ENCODE results near the gene C16orf90.
"Not testable (repeated sequence)": the region's sequence is repeated elsewhere in the genome, so short reads cannot be mapped to it uniquely, and the experiment has no call there.

Gene C16orf90

DNA sequence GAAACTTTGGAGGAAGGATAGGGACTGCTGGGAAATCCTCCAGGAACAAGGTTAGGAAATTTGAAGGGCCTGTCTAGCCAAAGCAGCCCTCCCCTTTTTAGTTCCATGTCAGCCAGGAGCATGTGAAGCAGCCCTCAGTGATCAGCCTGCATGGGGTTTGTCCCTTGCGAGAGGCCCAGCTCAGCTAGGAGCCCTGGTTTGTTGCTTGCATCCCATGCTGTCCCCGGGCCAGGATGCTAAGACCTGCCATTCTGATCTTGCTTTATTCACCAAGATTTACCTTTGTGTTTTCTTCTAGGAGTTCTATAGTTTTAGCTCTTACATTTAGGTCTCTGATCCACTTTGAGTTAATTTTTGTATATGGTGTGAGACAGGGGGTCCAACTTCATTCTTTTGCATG, 33.1 kb upstream of the C16orf90 start:
- 94 to 100% methylated on average over 2 of the region's 2 CpGs for WGBS, 2 experiments
- no peaks in the 10 kb centered on the region for H3K4me1 ChIP-seq (ENCODE audit: control insufficient read depth, insufficient read depth, low read length)
- H3K4me3 ChIP-seq (ENCODE audit: insufficient read depth, low read depth, low read length) = no peak overlapping the region
- no peaks in the 10 kb centered on the region for H3K27me3 ChIP-seq (ENCODE audit: control insufficient read depth, insufficient read depth, low read length, poor library complexity, severe bottlenecking)
- no peak overlapping the region for H3K27ac ChIP-seq (ENCODE audit: insufficient read depth, low read depth, low read length, poor library complexity, severe bottlenecking)
- H3K36me3 ChIP-seq (ENCODE audit: control insufficient read depth, insufficient read depth, low read length) = peaks cover 42% of the 10 kb centered on the region
- H3K9me3 ChIP-seq (ENCODE audit: control insufficient read depth, low read length) = no peaks in the 10 kb centered on the region

DNA sequence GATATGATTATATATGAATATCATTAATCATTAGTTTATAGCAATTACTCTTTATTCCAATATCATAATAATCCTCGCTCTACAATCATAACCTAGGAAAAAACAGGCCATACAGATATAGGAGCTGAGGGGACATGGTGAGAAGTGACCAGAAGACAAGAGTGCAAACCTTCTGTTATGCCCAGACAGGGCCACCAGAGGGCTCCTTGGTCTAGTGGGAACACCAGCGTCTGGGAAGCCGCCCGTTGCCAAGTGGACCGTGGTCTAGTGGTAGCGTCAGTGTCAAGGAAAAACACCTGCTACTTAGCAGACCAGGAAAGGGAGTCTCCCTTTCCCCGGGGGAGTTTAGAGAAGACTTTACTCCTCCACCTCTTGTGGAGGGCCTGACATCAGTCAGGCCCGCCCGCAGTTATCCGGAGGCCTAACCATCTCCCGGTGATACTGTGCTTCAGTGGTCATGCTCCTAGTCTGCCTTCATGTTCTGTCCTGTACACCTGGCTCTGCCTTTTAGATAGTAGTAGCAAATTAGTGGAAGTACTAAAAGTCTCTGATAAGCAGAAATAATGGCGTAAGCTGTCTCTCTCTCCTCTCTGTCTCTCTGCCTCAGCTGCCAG, 32.0 kb upstream of the C16orf90 start:
- not testable (repeated sequence) for H3K4me1 ChIP-seq (ENCODE audit: control insufficient read depth, insufficient read depth, low read length); H3K27ac ChIP-seq (ENCODE audit: insufficient read depth, low read depth, low read length, poor library complexity, severe bottlenecking); H3K9me3 ChIP-seq (ENCODE audit: control insufficient read depth, low read length); H3K27me3 ChIP-seq (ENCODE audit: control insufficient read depth, insufficient read depth, low read length, poor library complexity, severe bottlenecking); H3K4me3 ChIP-seq (ENCODE audit: insufficient read depth, low read depth, low read length)
- 81 to 87% methylated on average over 11 to 12 of the region's 12 CpGs for WGBS, 2 experiments
- H3K36me3 ChIP-seq (ENCODE audit: control insufficient read depth, insufficient read depth, low read length) = peaks cover 43% of the 10 kb centered on the region

DNA sequence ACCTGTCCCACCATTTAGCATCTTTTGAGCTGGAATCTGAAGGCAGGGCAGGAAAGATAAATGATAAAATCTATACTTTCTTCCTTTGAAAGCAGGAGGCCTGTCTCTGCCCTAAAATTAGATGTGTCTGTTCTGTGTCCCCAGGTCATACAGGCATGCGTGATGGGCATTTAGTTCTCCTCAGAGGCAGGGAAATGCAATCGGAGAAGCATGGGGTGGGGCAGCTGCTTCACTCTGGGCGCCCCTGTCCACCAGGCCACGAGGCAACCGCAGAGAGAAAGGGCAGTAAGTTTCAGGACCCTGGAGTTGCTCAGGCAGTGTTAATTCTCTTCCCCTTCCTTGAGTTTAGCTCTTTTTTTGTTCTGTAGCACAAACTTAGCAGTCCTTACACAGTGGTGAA, 30.7 kb upstream of the C16orf90 start:
- 94 to 95% methylated on average over 5 of the region's 5 CpGs for WGBS, 2 experiments

DNA sequence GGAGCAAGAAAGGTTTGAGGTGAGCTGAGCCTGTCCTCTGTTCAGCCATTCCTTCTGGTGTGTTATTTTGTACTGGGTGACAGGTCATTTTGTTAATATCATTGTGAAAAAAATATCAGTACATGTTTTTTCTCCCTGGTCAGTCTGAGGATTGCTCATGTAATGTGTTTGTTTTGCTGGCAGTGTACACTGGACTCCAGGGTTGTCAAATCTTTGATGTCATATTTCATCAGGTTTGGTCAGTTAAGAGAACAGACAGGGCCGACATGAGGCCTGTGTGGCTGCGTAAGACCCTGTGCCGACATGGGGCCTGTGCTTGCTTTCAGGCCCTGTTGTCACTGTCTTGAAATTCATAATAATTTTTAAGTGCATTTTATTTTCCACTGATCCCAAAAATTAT, 28.0 kb upstream of the C16orf90 start:
- no peaks in the 10 kb centered on the region for H3K27me3 ChIP-seq (ENCODE audit: control insufficient read depth, insufficient read depth, low read length, poor library complexity, severe bottlenecking)
- no peak overlapping the region for H3K27ac ChIP-seq (ENCODE audit: insufficient read depth, low read depth, low read length, poor library complexity, severe bottlenecking)
- H3K4me1 ChIP-seq (ENCODE audit: control insufficient read depth, insufficient read depth, low read length) = no peaks in the 10 kb centered on the region
- no peak overlapping the region for H3K4me3 ChIP-seq (ENCODE audit: insufficient read depth, low read depth, low read length)
- peaks cover 33% of the 10 kb centered on the region for H3K36me3 ChIP-seq (ENCODE audit: control insufficient read depth, insufficient read depth, low read length)
- no peaks in the 10 kb centered on the region for H3K9me3 ChIP-seq (ENCODE audit: control insufficient read depth, low read length)
- WGBS, 2 experiments = 98 to 100% methylated on average over 3 of the region's 3 CpGs

More for the DNA sequence above, 30.7 kb upstream of the C16orf90 start:
- H3K36me3 ChIP-seq (ENCODE audit: control insufficient read depth, insufficient read depth, low read length) = peaks cover 41% of the 10 kb centered on the region
- H3K27me3 ChIP-seq (ENCODE audit: control insufficient read depth, insufficient read depth, low read length, poor library complexity, severe bottlenecking) = no peaks in the 10 kb centered on the region
- H3K9me3 ChIP-seq (ENCODE audit: control insufficient read depth, low read length) = no peaks in the 10 kb centered on the region
- H3K4me3 ChIP-seq (ENCODE audit: insufficient read depth, low read depth, low read length) = no peak overlapping the region
- H3K27ac ChIP-seq (ENCODE audit: insufficient read depth, low read depth, low read length, poor library complexity, severe bottlenecking) = no peak overlapping the region
- no peaks in the 10 kb centered on the region for H3K4me1 ChIP-seq (ENCODE audit: control insufficient read depth, insufficient read depth, low read length)

DNA sequence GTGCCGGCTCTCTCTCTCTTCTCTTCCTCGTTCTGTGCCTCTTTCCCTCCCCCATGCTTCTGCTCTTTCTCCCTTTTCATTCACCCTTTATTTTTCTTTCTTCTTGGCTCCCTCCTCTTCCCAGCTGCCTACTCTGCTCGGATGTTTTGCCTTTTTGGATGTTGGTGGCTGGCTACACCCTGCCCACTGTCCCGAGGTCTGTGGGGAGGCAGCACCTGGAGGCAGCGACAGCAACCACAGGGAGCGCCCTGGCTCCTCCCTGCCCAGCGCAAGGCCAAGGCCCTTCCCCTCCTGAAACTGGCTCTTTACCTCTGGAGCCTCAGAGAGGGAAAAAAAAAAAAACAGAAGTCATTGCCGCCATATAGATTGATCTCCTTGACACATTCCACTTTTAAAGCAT, 25.6 kb upstream of the C16orf90 start:
- WGBS, 2 experiments = 71 to 73% methylated on average over 7 of the region's 8 CpGs
- H3K4me3 ChIP-seq (ENCODE audit: insufficient read depth, low read depth, low read length) = no peak overlapping the region
- H3K27me3 ChIP-seq (ENCODE audit: control insufficient read depth, insufficient read depth, low read length, poor library complexity, severe bottlenecking) = no peaks in the 10 kb centered on the region
- H3K4me1 ChIP-seq (ENCODE audit: control insufficient read depth, insufficient read depth, low read length) = no peaks in the 10 kb centered on the region
- H3K9me3 ChIP-seq (ENCODE audit: control insufficient read depth, low read length) = no peaks in the 10 kb centered on the region
- peaks cover 25% of the 10 kb centered on the region for H3K36me3 ChIP-seq (ENCODE audit: control insufficient read depth, insufficient read depth, low read length)
- no peak overlapping the region for H3K27ac ChIP-seq (ENCODE audit: insufficient read depth, low read depth, low read length, poor library complexity, severe bottlenecking)

DNA sequence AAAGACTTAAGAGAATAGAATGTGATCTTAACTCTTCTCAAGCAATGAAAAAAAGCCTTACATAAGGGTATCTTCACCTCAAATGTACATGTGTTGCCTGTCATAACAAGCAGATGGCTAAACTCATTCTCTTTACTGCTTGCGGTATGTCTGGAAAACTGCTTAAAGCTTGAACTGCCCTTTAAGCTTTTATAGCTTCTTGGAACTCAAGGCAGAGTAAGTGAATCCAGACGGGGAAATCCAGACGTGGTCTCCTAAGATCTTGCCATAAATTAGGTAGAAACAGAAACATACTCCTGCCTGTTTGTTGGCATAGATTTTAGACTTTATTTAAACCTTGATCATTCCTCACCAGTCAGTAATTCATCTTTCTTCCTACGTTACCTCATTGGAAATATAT, 25.1 kb upstream of the C16orf90 start:
- H3K4me3 ChIP-seq (ENCODE audit: insufficient read depth, low read depth, low read length) = no peak overlapping the region
- no peaks in the 10 kb centered on the region for H3K4me1 ChIP-seq (ENCODE audit: control insufficient read depth, insufficient read depth, low read length)
- no peaks in the 10 kb centered on the region for H3K27me3 ChIP-seq (ENCODE audit: control insufficient read depth, insufficient read depth, low read length, poor library complexity, severe bottlenecking)
- no peak overlapping the region for H3K27ac ChIP-seq (ENCODE audit: insufficient read depth, low read depth, low read length, poor library complexity, severe bottlenecking)
- H3K36me3 ChIP-seq (ENCODE audit: control insufficient read depth, insufficient read depth, low read length) = peaks cover 26% of the 10 kb centered on the region
- H3K9me3 ChIP-seq (ENCODE audit: control insufficient read depth, low read length) = no peaks in the 10 kb centered on the region
- 92 to 97% methylated on average over 4 of the region's 4 CpGs for WGBS, 2 experiments

DNA sequence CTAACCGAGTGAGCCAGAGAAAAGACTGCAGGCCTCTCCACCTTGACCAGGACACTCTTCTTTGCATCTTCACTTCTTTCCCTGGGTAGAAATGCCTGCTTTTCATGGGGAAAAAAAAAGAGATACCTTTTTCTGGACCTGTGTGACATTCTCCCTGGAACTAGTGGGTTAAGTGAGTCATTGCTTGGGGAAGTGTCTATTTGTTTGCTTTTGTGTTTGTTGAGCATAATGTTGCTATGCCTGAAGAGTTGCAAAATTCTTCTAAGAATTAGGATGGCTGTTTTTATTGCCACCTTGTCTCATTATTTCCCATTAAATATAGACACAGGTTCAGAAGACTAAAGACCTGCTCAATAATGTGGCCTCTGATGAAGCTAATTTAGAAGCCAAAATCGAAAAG, 24.3 kb upstream of the C16orf90 start:
- H3K36me3 ChIP-seq (ENCODE audit: control insufficient read depth, insufficient read depth, low read length) = peaks cover 26% of the 10 kb centered on the region
- H3K27ac ChIP-seq (ENCODE audit: insufficient read depth, low read depth, low read length, poor library complexity, severe bottlenecking) = no peak overlapping the region

DNA sequence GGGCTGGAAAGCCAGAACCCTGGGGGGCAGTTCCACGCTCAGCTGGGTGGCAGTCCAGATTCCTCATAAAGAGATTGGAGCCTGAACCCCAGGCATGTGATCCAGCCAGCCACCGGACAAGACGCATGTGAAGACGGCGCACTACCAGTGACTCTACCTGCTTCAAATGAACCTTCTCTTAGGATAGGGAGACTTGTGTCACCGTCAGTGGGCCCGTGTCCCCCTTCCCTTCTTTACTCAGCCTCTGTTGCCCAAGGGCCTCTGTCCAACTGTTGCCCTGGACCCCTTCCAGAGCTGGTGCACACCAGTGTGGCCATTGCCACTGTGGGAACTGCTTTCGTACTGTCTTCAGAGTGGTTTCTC, 23.7 kb upstream of the C16orf90 start:
- Histone ChIP-seq H3K36me3 (ENCODE audit: control insufficient read depth, insufficient read depth, low read length) (peaks cover 25% of the 10 kb centered on the region), H3K9me3 (ENCODE audit: control insufficient read depth, low read length) (no peaks in the 10 kb centered on the region), H3K27ac (ENCODE audit: insufficient read depth, low read depth, low read length, poor library complexity, severe bottlenecking) (no peak overlapping the region), H3K27me3 (ENCODE audit: control insufficient read depth, insufficient read depth, low read length, poor library complexity, severe bottlenecking) (no peaks in the 10 kb centered on the region), H3K4me1 (ENCODE audit: control insufficient read depth, insufficient read depth, low read length) (no peaks in the 10 kb centered on the region), H3K4me3 (ENCODE audit: insufficient read depth, low read depth, low read length) (no peak overlapping the region)
- WGBS, 2 experiments = 95% methylated on average over 8 of the region's 8 CpGs

More for the DNA sequence above, 24.3 kb upstream of the C16orf90 start:
- Histone ChIP-seq H3K4me3 (ENCODE audit: insufficient read depth, low read depth, low read length) (no peak overlapping the region), H3K4me1 (ENCODE audit: control insufficient read depth, insufficient read depth, low read length) (no peaks in the 10 kb centered on the region), H3K27me3 (ENCODE audit: control insufficient read depth, insufficient read depth, low read length, poor library complexity, severe bottlenecking) (no peaks in the 10 kb centered on the region), H3K9me3 (ENCODE audit: control insufficient read depth, low read length) (no peaks in the 10 kb centered on the region)
- 93 to 96% methylated on average over 2 of the region's 2 CpGs for WGBS, 2 experiments

DNA sequence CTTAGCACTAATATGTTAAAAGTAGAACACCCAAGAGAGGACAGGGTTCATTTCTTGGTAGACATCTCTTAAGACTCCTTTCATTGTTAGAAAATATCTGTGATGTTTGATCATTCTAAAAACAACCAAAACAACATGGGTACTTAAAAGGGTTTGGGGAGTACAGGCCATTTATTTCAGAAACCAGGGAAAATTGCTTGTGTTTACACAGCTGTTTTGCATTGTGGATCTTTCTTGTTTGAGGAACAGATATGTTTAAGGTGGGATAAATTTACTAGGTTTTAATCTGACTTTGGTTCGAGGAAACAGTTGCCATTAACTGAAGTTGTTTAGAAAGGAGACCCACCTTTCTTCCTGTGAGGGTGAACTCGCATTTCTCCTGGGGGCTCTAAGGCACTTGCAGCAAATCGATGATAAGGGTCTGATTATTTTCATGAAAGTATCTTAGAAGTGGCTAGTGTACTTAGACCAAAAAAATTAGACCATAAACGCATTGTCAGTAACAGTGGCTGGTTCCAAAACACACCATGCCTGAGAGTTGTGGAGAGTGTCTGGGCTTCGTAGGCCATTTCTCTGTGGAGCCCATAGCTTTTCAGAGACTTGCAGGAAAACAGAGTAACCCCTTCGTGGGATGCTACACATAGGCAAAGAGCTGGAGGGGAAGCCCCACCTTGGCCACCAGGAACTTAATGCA, 23.1 kb upstream of the C16orf90 start:
- Histone ChIP-seq H3K27ac (ENCODE audit: insufficient read depth, low read depth, low read length, poor library complexity, severe bottlenecking) (no peak overlapping the region), H3K4me1 (ENCODE audit: control insufficient read depth, insufficient read depth, low read length) (no peaks in the 10 kb centered on the region), H3K9me3 (ENCODE audit: control insufficient read depth, low read length) (no peaks in the 10 kb centered on the region), H3K27me3 (ENCODE audit: control insufficient read depth, insufficient read depth, low read length, poor library complexity, severe bottlenecking) (no peaks in the 10 kb centered on the region), H3K36me3 (ENCODE audit: control insufficient read depth, insufficient read depth, low read length) (peaks cover 19% of the 10 kb centered on the region), H3K4me3 (ENCODE audit: insufficient read depth, low read depth, low read length) (no peak overlapping the region)
- whole genome bisulfite sequencing, 2 experiments = 96% methylated on average over 6 of the region's 6 CpGs

DNA sequence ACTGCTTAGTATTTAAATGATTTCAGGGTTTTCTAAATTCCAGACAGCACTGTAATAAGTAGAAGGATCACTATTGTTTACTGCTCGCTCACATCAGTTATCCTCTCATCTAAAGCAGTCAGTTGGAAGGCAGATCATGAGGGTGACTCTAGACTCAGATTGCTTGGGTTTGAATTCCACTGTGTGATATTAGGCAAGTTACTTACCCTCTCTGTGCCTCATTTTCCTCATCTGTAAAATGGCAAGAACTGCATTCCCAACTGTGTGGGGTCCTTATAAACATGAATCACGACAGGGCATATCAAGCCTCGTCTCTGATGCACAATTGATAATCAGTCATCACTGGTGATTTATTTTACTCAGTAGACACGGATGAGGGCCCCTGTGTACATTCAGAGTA, 20.6 kb upstream of the C16orf90 start:
- Histone ChIP-seq H3K27me3 (ENCODE audit: control insufficient read depth, insufficient read depth, low read length, poor library complexity, severe bottlenecking) (no peaks in the 10 kb centered on the region), H3K4me1 (ENCODE audit: control insufficient read depth, insufficient read depth, low read length) (no peaks in the 10 kb centered on the region), H3K4me3 (ENCODE audit: insufficient read depth, low read depth, low read length) (no peak overlapping the region), H3K36me3 (ENCODE audit: control insufficient read depth, insufficient read depth, low read length) (peaks cover 26% of the 10 kb centered on the region), H3K9me3 (ENCODE audit: control insufficient read depth, low read length) (no peaks in the 10 kb centered on the region), H3K27ac (ENCODE audit: insufficient read depth, low read depth, low read length, poor library complexity, severe bottlenecking) (no peak overlapping the region)
- WGBS, 2 experiments = 94% methylated on average over 4 of the region's 4 CpGs

Measured in ectodermal cell (in vitro differentiated cells).